NCI-H345 treated with DMSO at 0.1 percent for 48 hours (cell line): ENCODE measurements around the gene NLGN2.
"Not testable (repeated sequence)": the region's sequence is repeated elsewhere in the genome, so short reads cannot be mapped to it uniquely, and the experiment has no call there.

Source experiments
- DNase-seq: peaks from one replicate; lab custom pipeline; 2025; ENCODE audit not compliant: unreplicated experiment; lab: John Stamatoyannopoulos, UW

Gene NLGN2

DNA sequence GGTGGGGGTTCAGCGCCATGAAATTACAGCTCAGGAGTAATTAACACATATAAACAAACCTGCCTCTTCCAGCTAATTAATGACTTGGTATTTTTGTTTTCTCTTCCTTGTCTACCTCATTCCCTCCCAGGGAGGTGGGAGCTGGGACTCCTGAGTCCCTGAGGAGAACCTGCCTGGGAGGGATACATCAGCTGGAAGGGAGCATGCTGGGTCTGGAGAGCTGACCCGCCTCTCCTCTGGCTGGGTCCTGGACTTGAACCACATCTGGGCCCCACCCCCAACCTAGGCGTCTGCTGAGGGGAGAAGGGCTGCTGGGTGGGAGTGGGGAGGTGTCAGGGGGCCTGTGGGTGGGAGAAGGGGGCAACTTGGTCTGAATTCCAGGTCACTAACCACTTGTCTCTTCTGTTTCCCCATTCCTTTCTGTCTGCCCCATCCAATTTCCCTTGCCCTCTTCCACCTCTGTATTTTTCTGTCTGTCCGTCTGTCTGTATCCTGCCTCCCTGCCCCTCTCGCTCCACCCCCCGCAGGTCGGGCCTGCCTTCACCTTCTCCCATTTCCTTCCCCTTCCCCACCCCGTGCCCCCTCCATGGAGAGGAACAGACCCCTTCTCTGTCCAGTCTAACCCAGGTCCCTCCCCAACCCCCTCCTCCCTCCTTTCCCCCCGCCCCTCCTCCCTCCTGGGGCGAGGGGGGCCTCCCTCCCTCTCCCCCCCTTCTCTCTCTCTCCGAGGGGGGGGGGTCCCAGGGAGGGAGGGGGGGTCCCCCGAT is at the start of gene NLGN2:
TSS of gene NLGN2 (plus strand) at position 361 of the 767 bp plus-strand sequence. CDS start 411 bp downstream, outside the sequence.
- no peak for DNase-seq

DNA sequence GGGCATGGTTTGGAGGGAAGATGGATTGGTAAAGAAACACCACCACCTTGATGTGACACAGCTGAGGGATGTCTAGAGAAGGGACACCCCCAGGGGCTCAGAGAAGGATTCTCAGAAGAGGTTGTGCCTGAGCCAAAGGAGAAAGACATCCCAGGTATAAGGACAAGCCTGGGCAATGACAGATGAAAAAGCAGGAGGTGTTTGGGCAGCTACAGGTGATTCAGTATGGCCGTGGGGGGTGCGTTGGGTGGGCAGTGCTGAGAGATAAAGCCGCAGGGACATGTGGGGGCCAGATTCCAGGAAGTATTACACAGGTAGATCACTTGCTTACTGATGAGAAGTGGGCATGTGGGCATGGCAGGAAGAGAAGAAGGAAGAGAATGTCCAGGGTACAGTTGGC is 45.7 kb upstream of the NLGN2 start:
- DNase-seq = no peak

DNA sequence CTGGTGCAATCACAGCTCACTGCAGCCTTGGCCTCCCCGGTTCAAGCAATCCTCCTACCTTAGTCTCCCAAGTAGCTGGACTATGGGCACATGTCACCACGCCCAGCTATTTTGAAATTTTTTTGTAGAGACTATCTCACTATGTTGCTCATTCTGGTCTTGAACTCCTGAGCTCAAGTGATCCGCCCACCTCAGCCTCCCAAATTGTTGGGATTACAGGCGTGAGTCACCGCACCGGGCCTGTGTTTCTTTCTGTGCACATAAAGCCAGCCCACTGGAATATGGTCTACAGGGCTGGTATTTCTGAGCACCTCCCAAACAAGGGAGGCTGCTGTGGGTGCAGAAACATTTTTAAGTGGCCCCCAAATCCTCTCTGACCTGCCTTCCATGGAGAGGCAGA is 44.3 kb upstream of the NLGN2 start:
- no peak for DNase-seq

DNA sequence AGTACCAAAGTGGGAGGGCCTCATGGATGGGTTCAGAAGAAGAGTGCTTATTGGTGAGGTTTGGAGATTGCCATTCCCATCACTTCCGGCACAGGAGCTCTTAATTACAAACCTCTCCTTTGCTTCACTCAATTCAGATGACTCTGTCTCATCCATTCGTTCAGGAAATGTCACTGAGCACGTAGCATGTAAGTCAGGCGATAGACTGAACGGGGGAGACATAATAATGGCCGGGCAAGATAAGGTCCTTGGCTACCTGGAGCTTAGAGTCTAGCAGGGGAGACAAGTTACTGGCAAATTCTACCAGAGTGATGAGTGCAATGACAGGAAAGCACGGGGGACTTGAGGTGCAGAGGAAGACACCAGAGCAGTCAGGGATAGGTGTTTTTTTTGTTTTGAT is 41.7 kb upstream of the NLGN2 start:
- DNase-seq = not testable (repeated sequence)

DNA sequence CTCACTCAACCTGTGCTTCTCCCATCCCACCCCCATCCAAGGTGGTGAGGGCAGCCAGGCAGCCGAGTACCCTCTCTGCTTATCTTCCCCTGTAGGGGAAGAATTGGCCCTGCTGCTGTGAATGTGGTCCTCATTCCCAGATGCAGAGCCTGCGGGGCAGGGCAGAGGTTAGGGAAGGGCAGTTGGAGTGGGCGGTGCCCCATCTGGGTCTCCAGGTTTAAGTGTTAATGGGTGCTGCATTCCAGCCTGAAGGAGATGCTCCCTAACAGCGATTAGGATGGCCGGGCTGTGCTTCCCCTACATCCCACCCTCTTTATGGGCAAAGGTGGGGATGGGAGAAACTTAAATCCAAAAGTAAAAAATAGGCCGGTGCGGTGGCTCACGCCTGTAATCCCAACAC is 40.6 kb upstream of the NLGN2 start:
- no peak for DNase-seq

DNA sequence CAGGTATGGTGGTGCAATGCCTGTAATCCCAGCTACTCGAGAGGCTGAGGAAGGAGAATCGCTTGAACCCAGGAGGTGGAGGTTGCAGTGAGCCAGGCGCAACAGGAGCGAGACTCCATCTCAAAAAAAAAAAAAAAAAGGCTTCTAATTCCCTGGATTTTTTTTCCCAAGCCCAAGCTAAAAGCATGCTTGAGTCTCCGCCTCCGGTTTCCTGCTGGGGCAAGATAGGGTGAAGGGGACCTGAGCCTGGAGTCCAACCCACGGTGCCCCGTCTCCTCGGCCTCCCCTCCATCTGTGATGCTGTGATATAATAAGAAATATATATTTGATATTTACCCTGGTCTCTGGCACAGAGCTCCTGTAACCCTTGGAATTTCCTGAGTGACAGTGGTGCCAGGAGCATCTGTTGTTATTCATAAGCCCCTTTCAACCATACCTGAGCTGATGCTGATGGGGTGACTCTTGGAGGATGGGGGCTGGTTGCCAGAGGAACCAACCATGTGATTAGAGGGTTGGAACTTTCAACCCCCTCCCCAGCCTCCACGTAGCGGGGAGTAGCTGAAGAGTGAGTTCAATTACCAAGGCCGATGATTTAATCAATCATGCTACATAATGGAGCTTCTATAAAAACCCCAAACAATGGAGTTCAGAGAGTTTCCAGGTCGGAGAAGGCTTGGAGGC is 39.6 kb upstream of the NLGN2 start:
- DNase-seq = no peak

DNA sequence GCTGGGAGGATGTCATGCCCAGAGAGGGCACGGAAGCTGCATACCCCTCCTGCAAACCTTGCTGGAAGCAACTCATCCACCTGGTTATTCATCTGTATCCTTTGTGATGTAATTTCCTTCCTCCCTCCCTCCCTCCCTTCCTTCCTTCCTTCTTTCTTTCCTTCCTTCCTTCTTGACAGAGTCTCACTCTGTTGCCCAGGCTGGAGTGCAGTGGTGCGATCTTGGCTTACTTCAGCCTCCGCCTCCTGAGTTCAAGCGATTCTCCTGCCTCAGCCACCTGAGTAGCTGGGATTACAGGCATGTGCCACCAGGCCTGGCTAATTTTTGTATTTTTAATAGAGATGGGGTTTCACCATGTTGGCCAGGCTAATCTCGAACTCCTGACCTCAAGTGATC is 39.0 kb upstream of the NLGN2 start:
- not testable (repeated sequence) for DNase-seq

DNA sequence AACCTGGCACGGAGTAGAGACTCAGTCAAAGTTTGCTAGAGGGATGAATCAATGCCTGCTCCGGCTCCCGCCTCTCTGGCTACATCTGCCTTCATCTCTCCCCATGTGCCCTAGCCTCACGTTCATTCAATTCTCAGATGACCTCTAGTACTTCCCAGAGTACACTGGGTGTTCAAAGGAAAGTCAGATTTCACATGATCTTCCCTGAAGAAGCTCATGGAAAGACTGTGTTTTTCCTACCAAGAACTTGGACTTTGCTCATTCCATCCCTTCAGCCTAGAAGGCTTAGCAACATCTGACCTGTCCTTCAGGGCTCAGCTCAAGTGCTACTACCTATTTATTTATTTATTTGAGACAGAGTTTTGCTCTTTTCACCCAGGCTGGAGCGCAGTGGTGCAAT is 37.8 kb upstream of the NLGN2 start:
- no peak for DNase-seq

DNA sequence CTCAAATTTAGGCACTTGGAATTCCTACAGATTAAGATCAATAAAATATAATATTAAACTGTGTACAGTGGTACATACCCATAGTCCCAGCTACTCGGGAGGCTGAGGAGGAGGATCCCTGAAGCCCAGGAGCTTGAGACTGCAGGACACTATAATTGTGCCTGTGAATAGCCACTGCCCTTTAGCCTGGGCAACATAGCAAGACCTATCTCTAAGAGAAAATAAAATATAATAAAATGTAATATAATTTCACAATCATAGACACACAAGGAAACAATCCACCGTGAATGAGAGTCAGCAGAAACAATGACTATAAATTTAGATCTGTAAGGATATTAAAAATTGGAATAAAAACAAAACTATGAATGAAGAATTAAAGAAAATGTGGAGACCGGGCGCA is 36.8 kb upstream of the NLGN2 start:
- DNase-seq = no peak

DNA sequence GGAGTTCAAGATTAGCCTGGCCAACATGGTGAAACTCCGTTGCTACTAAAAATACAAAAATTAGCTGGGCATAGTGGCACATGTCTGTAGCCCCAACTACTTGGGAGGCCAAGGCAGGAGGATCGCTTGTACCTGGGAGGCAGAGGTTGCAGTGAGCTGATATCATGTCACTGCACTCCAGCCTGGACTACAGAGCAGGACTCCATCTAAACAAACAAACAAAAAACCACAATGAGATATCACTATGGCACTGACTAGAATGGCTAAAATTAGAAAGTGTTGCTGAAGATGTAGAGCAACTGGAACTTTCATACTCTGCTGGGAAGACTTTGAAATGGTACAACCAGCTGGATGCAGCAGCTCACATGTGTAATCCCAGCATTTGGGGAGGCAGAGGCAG is 33.3 kb upstream of the NLGN2 start:
- DNase-seq = no peak

DNA sequence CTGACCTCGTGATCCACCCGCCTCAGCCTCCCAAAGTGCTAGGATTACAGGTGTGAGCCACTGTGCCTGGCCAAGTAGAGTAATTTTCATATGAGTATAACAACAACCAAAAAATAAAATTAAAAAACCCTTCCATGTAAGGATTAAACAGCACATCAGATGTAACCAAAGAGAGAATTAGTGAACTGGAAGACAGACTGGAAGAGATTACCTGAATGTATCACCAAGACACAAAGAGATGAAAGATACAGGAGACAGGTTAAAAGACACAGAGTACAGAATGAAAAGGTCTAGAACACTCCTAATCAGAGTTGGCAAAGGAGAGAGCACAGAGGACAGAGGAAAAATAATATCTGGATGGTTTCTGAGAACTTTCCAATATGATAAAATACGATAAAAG is 28.5 kb upstream of the NLGN2 start:
- no peak for DNase-seq

DNA sequence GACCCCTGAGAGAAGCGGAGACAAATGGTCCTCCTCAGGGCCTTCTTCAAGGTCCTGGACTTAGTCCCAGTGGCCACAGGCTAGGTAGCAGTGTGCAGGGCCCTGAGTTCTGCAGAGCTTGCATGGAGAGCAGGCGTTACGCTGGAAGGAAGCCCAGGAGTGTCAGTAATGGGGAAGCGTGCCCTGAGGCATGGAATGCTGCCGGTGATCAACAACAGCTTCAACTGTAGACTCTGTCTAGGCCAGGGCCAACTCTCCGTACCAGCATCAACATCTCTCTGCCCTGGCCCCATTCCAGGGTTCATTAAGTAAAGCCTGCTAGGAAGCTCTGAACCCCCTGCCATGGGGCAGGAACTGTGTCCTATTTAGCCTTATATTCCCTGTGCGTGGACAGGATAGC is 27.3 kb upstream of the NLGN2 start:
- peak; percentile 20 for DNase-seq

DNA sequence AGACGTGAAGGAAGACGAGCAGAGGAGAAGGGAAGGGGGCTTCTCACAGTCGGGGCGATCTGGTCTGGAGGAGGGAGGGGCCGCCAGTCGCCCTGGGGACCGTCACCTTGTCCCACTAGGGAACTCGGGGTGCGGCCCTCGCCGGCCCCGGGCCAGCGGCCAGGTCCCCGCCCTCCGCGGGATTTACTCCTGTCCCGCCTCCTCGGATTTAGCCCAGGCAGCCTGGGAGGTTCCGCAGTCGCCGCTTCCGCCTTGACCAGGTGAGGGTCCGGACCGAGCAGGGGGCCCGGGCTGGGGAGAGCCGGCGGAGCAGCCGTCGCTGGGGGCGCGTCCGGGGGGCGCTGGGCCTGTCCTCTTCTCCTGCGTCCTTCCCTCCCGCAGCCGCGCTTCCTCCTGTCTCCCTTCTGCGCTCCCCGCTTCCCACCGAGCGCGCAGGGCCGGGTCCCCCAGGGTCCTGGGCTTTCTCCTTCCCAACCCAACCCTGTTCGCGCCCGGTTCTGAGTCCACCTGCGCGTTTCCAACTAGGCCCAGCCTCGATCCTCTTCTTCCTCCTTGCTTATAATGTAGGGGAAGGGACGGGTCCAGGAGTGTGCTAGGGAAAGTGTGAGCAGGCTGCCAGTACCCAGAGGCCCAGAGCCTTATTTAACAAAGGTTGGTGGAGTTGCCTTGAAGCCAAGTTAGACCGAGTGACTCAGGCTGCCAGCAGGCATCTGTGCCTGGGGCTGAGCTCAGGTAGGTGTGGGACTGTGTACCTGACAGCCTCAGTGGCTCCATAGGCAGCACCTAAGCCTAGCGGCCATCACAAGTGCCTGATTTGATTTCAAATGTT is 26.6 kb upstream of the NLGN2 start, which contains the start of gene TNK1:
TSS of gene TNK1 (plus strand) at position 235 of the 829 bp plus-strand sequence. CDS start 1,838 bp downstream, outside the sequence.
- DNase-seq = no peak

DNA sequence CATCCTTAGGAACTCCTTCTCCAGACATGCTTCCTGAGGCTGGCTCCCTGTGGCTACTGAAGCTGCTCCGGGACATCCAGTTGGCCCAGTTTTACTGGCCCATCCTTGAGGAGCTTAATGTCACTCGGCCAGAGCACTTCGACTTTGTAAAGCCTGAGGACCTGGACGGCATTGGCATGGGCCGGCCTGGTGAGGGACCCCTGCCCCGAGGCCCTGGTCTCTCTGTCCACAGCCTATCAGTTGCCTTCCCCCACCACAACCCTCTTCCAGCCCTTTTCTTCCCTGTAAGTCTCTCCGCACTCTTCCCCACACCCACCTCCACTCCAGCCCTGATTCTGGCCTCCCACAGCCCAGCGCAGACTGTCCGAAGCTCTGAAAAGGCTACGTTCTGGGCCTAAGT is 24.7 kb upstream of the NLGN2 start:
- no peak for DNase-seq

DNA sequence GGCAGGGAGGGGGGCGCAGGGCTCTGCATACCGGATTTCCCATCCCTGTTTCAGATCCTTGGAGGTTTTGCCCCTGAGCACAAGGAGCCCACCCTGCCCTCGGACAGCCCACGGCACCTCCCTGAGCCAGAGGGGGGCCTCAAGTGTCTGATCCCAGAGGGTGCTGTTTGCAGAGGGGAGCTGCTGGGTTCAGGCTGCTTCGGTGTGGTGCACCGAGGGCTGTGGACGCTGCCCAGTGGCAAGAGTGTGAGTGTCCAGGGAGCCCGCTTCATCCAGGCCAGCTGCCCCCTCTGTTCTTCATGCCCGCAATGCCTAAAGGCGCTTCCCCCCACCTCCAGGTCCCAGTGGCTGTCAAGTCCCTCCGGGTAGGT is 24.3 kb upstream of the NLGN2 start:
- DNase-seq = no peak

DNA sequence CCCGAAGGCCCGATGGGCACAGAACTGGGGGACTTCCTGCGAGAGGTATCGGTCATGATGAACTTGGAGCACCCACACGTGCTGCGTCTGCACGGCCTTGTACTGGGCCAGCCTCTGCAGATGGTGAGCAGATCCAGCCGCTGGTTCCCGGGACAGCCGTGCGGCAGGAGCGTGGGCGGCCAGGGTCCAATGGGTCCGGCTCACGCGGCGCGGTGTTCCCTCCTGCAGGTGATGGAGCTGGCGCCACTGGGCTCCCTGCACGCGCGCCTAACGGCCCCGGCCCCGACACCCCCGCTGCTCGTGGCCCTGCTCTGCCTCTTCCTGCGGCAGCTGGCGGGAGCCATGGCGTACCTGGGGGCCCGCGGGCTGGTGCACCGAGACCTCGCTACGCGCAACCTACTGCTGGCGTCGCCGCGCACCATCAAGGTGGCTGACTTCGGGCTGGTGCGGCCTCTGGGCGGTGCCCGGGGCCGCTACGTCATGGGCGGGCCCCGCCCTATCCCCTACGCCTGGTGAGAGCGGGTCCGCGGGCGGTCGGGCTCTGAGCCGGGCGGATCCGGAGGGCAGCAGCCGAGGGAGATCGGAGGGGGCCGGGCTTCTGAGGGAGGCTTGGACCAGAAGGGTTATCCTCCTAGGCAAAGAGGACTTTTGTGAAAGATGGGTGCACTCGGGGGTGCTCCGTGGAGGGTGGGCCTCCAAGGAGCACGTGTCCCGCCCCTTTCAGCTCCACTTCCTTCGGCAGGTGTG is 23.7 kb upstream of the NLGN2 start:
- peak; percentile 22 for DNase-seq

DNA sequence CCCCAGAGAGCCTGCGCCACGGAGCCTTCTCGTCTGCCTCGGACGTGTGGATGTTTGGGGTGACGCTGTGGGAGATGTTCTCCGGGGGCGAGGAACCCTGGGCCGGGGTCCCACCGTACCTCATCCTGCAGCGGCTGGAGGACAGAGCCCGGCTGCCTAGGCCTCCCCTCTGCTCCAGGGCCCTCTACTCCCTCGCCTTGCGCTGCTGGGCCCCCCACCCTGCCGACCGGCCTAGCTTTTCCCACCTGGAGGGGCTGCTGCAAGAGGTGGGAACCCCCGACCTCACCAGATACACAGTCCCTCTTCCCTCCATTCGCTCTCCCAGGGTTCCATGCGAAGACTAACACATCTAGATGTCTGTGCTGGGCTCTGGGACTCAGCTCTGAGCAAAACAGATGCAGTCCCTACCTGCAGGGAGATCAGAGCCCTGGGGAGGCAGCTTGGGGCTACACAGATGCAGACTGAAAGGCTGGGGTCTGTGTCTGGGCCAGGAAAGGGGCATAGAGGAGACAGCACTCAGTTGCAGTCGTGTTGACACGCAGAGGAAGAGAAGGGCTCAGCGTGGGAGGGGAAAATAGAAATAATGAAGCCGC is 23.1 kb upstream of the NLGN2 start:
- no peak for DNase-seq

DNA sequence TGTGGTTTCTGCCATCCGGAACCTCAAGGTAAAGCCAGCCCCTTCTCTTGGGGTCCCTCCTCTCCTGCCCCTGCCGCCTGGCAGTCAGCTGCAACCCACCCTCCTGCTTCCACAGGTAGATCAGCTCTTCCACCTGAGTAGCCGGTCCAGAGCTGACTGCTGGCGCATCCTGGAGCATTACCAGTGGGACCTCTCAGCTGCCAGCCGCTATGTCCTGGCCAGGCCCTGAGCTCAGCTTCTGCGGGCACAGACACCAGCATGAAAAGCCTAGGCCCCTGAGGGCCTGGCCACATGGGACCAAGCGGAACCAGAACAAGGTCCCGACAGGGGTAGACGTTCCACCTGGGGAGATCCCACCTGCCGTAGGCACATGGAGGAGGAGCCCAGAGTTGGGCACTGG is 18.8 kb upstream of the NLGN2 start:
- DNase-seq = no peak

DNA sequence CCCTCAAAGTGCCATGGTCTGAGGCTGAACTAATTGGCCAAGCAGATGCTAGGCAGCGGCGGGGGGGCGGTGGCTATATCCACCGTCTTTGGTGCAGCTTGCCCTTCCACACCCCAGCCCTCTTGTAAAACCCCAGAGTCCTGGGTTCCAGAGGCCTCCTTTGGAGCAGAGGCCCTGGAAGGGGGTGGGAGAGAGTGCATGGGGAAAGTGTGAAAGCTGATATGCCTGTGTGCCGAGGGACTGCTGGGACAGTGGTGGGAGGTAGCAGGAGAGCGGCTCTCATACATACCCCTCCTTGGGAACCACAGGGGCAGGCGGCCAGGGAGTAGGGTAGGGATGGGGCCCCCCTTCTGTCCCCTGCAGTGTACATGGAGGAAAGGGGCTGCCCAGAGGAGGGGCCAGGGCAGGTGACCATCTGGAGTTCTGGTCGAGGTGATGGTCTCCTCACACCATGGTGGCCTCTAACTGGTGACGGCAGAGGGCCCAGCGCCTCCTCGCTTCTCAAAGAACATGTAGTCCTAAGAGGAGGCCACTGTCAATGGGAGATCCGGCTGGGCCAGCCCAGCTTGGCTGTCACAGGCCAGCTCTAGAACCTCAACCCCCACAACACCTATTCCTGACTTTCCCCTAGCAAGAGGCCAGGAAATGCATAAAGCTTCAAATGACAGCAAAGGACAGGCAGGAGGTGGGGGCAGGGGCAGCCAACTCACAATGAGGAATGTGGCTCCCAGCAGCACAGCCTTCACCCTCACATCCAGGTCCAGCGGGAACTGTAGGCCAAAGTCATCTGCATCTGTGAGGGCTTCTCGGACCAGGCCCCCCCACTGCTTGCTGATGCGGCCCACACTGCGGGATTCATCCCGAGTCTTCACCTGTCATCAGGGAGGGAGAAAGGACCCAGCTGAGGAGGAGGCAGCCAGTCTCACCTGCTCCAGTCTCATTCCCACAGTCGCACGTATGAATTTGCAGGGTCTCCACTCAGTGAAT is 17.4 kb upstream of the NLGN2 start:
- DNase-seq = no peak
